Thyroid gland (tissue), 4 donors: Measurements from ENCODE around the gene GPR153.

Experiments
- CTCF ChIP-seq, 6 experiments: fragments of 200-600 bp in 3 of 6; fragments of 450-650 bp in 3 of 6; sonication (generic) in 3 of 6; IDR thresholded peaks; one replicate each; pipeline ENCODE4 v1.5.1; 2016 to 2019; ENCODE audit warnings: antibody characterized with exemption in 6 of 6, mild to moderate bottlenecking in 2 of 6, inconsistent platforms in 1 of 6, moderate library complexity in 1 of 6
- POLR2A ChIP-seq, 2 donors: fragments of 450-650 bp; IDR thresholded peaks; one replicate each; pipeline ENCODE4 v1.6.1; 2017; ENCODE audit warnings: antibody characterized with exemption in 2 of 2, mild to moderate bottlenecking in 2 of 2, moderate library complexity in 1 of 2

DNA sequence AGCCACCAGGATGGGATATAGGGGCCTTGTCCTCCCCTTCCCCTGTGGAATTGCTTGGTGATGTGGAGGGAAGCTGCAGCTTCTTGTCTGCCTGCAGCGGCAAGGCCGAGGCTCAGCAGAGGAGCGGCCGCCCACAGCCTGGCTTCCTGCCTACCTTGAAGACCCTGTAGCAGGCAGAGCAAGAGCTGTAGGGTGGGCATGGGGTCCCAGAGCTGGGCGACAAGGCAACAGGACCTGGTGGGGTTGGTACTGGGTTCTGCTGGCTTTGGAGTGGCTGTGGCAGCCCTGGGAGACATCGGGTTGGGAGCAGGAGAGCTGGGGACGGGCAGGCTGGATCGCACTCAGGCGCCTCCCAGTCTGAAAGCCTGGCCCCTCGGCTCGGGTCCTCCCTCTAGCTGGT lies 5.7 kb upstream of the GPR153 start:
- TF ChIP-seq CTCF (IDR thresholded peaks at IDR 0.05) (no peak), POLR2A (IDR thresholded peaks at IDR 0.05) (no peak)
